ENCODE data around the gene UBR7.

UBR7 gene

DNA sequence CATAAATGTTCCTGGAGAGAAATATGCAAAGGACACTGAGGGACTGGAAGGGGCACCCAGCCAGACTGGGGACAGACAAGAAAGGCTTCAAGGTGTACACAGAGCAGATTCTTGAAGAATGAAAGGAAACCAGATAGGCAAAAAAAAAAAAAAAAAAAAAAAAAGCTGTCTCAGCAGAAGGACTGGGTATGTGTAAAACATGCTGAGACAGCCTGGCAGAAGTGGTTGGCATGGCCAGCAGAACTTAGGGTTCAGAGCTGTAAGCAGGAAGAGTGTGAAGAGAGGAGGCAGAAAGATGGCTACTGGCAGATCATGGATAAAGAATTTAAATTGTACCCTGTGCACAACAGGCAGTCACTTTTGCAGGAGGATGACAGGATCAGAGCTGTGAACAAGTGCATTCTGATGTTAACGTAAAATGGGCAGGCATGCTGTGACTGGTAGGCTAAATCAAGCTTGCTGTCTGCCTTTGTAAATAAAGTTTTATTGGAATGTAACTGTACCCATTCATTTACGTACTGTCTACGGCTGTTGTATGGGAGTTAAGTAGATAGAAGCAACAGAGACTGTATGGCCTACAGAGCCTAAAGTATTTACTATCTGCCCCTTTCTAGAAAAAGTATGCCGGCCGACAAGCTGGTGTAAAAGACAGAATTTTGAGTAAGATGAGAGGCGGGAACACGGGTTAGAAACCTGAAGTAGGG lies 42.2 kb downstream of the UBR7 start:
- no peak for DNase-seq (ENCODE audit: low read depth in 2 of 2)

DNA sequence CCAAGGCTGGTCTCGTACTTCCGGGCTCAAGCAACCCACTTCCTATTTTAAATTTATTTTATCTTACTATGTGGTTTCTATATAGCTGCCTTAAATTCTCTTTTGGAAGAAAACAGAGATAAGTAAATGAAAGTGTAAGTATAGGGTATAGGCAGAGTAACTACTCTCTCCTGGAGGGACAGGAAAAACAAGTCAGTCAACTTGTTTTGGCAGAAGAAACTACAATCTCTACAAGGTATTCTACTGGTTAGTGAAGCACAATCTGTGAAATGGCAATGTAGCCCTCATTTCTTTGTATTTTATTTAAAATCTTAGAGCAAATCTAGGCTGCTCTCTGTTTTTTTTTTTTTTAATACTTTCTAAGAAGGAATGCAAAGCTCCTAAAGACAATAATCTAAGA lies 55.4 kb downstream of the UBR7 start:
- DNase-seq (ENCODE audit: low read depth in 2 of 2), result no peak

DNA sequence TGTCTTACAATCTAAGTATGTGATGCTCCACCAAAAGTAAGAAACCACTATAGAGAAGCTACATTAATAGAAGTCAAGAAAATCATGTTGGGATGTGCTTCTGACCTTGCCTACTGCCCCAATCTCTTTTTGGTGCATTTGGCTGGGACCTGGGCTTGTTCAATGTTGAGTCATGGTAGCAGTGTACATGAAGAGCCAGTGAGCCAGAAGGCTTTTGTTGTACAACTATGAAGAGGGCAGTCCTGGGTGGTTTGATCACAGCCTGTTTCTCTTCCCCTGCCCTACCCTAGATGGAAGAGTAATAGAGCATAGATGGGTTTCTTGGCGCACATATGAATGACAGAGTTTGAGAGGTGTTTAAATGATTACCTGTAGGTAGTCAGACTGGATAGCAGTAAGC lies 56.4 kb downstream of the UBR7 start:
- DNase-seq (ENCODE audit: low read depth in 2 of 2), result no peak

DNA sequence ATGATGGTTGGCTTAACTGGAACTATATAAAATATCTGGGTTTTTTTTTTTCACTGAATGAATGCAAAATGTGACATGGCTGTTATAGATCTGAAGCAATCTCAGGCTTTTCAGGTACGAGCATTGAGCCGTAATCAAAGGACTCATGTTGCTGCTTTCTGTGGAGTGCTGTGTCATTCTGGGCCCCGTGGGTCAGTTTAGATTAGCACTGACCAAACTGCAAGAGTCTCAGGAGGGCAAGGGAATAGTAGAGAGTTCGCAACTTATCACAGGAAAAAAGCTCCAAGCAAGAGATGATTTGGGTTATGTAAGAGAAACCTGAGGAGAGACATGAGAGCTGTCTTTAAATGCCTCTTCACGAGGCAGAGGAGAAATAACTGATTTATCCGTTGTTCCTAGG lies 59.1 kb downstream of the UBR7 start:
- no peak for DNase-seq (ENCODE audit: low read depth in 2 of 2)

DNA sequence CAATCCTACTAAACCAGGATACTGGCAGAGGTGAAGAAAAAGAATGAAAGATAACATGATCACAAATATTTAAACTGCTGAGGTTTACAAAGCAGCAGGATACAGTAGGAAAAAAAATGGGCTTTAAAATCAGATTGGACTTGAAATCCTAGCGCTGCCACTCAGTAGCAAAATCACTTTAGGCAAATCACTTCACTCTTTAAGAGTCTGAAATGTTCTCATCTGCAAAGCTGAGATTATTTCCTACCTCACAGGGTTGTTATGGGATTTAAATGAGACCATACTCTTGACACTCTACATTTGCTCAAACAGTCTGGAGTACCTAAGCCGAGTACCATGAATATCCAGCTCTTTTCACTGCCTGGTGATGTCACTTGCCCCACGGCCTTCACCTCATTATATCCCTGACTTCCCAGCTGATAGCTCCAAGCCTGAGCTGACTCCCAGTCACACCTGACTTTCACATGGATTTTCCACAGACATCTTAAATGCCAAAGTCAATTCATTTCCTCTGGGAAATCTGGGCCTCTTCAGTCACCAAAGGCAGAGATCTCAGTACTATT lies 60.2 kb downstream of the UBR7 start:
- DNase-seq (ENCODE audit: low read depth in 2 of 2), result no peak

DNA sequence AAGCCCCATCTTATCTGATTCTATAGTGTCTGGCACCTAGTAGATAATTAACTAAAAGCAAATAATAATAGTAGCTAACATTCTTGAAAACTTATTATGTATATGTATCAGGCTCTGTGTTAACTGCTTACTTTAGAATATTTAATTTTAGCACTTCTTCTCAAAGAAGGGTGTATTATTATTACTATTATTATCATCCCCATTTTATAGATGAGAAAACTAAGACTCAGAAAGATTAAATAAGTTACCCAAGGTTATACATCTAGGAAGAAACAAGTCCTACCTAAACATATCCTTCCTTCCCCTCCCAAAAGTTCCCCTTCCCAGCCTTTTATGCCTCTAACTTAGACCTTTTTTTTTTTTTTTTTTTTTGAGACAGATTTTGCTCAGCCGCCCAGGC lies 61.4 kb downstream of the UBR7 start:
- DNase-seq (ENCODE audit: low read depth in 2 of 2), result no peak

DNA sequence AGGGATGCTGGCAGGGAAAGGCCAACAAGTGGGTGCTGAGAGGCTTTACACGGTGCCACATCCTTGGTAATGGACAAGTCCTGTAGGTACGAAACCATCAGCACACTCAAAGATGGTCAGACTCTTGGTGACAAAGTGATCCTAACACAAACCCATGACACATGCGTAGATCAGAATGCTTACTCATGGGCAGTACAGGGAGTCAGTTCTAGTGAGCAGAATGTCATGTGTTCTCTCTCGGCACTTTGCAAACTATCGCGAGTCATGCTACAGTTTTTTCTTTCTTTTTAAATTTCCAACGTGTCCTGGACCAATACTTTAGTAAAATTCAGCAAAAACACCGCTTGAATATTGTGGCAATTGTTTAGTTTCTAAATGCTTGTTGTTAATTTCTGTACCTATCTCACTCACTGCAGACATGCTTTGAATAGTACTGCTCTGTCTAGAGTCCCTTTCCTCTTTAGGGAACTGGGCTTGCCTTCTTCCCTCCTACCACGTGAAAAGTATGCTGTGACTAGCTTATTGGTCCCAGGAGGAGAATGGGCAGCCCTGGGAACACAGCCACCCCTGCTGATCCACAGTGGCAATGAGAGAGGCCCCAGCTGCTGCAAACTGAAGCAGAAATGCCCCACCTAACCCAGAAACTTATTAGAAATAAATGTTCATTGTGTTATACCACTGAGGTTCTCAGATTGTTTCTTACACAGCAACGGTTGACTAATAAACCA lies 62.4 kb downstream of the UBR7 start:
- no peak for DNase-seq (ENCODE audit: low read depth in 2 of 2)

DNA sequence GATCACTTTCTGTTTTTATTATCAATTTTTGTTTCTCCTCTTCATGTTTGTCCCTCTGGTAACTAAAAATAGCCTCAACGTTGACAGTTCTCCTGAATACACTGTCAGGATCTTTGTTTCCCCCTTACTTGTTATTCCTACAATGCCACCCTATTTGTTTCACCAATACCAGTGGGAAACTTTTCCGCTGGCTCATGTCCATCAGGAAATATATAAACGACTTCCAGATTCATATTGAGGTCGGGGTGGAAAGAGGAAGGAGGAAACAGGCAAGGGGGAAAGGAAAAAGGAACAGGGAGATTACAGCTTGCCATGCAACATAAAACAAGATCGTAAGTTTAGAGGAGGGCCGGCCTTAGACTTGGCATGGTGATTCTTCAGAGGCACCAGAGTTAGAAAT lies 64.1 kb downstream of the UBR7 start:
- no peak for DNase-seq (ENCODE audit: low read depth in 2 of 2)

DNA sequence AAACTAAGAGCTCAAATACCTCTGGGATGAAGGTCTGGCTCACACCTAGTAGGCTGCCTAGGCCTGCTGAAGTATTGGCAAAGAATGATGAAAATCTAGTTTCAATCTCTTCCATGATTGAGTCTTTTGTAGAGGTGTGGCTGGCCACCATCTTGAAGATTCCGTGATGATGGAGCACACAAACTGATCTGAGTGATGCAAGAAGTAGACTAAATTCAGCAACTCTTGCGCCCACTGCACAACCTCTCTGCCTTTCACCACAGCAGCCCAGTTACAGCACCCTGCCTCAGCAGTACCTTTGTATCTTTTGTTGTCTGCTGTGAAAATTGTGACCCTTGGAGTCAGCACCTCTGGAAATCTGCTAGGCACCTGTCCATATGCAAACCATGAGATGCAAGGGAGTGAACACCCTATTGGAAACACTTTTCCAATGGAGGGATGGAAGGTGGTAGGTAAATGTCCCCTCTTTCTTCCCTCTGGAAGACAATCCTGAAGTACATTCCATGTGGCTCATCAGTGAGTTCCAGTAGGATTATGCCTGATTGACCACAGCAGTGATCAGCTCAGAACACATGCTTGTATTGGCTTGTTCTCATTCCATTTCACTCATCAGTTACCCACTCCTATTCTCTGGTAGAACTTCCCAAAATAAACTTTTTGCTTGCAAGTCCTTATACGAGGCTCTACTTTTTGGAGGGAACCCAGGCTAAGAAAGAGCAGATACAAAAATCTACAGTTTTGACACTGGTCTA lies 67.2 kb downstream of the UBR7 start:
- no peak for DNase-seq (ENCODE audit: low read depth in 2 of 2)

DNA sequence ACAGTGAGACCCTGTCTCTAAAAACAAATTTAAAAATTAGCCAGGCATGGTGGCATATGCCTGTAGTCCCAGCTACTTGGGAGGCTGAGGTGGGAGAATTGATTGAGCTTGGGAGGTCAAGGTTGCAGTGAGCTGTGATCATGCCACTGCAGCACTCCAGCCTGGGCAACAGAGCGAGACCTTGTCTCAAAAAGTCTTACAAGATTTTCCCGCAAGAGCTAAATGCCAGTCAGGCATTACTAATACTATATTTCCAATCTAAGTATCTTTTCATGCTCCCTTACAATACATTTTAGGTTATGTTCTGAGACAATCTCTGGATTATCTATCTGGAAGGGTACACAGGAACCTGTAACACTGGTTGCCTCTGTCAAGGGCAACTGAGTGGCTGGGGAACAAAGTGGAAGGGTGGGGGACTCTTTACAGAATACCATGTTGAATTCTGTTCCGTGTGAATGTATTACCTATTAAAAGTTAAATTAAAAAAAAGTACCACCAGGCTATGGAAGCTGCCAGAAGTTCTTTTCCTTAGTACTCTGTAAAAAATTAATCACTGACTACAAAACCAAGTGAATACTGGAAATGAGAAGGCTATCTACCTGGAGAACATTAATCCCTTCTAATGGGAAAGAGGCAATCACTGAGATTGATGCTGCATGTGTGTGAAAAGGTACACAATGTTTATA lies 69.1 kb downstream of the UBR7 start:
- DNase-seq (ENCODE audit: low read depth in 2 of 2), result no peak
